Thyroid gland (tissue), 4 donors: ENCODE data around the gene FLT1.

Experiments
- CTCF ChIP-seq, 6 experiments: fragments of 200-600 bp in 3 of 6; fragments of 450-650 bp in 3 of 6; sonication (generic) in 3 of 6; IDR thresholded peaks; one replicate each; pipeline ENCODE4 v1.5.1; 2016 to 2019; ENCODE audit warnings: antibody characterized with exemption in 6 of 6, mild to moderate bottlenecking in 2 of 6, inconsistent platforms in 1 of 6, moderate library complexity in 1 of 6
- POLR2A ChIP-seq, 2 donors: fragments of 450-650 bp; IDR thresholded peaks; one replicate each; pipeline ENCODE4 v1.6.1; 2017; ENCODE audit warnings: antibody characterized with exemption in 2 of 2, mild to moderate bottlenecking in 2 of 2, moderate library complexity in 1 of 2

DNA sequence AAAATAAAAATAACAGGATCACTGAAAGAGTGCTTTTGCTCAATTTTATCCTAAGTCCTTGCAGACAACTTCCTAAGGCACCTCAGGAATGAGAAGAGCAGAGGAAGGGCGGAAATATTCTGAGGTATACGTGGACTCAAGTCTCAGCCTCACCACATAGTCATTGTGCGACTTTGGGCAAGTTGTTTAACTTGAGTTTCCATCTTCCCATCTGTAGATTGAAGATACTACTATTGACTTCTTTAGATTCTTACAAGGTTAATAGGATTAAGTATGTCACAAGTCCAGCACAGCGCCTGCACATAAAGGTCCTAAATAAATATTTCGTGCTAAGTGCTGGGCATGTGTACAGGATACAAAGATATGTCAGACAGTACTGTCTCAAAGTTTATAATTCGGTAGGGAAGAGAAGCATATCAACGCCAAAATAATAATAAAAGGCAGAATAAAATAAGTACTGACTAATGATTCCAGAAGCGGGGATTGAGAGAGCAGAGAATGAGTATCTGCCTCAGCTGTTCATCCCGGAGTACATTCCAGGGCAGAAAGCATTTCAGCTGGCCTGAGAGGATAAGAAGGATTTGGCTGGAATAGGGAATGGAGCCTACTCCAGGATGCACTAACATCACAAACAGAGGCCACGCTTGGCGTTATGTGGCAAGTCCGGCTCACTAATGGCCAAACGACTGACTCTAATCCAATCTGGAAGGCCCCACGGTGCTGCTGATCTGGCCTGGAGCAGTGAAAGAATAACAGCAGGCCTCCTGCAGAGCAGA is 139.7 kb downstream of the FLT1 start:
- TF ChIP-seq CTCF (IDR thresholded peaks at IDR 0.05) (no peak), POLR2A (IDR thresholded peaks at IDR 0.05) (no peak)
